GM21825 (cell line): ENCODE data around the gene CSNK1D.
A peak's percentile ranks its signal among the peaks of the same experiment; 100 is the strongest.

Experiments
- ATAC-seq: cut with Tn5 transposase; IDR thresholded peaks from one replicate; pipeline ENCODE4 v1.9.1; 2021; ENCODE audit warnings: mild to moderate bottlenecking, moderate library complexity; ENCODE audit not compliant: unreplicated experiment

Gene CSNK1D

GRCh38 chr17:82296511-82297279, 23.2 kb upstream of the CSNK1D start:
- ATAC-seq, result no peak

GRCh38 chr17:82295472-82295814, 21.9 kb upstream of the CSNK1D start:
- ATAC-seq, result no peak

GRCh38 chr17:82294064-82294773, 20.7 kb upstream of the CSNK1D start:
- ATAC-seq, result no peak

GRCh38 chr17:82292251-82293154, 19.0 kb upstream of the CSNK1D start:
- peak; percentile 83 for ATAC-seq

- no peak for ATAC-seq
Observed at GRCh38 chr17:82291582-82292250, 18.2 kb upstream of the CSNK1D start.

GRCh38 chr17:82287868-82288801, 14.6 kb upstream of the CSNK1D start:
- ATAC-seq, result no peak

- no peak for ATAC-seq
Observed at GRCh38 chr17:82287013-82287867, 13.7 kb upstream of the CSNK1D start.

- ATAC-seq, result no peak
Observed at GRCh38 chr17:82285141-82285540, 11.6 kb upstream of the CSNK1D start.

- ATAC-seq, result no peak
Observed at GRCh38 chr17:82283208-82283749, 9.8 kb upstream of the CSNK1D start.

- ATAC-seq, result no peak
Observed at GRCh38 chr17:82282239-82283207, 9.0 kb upstream of the CSNK1D start.

GRCh38 chr17:82281502-82282238, 8.2 kb upstream of the CSNK1D start:
- no peak for ATAC-seq

- no peak for ATAC-seq
Observed at GRCh38 chr17:82281076-82281475, 7.6 kb upstream of the CSNK1D start.

- no peak for ATAC-seq
Observed at GRCh38 chr17:82280537-82280936, 7.0 kb upstream of the CSNK1D start.

- ATAC-seq, result no peak
Observed at GRCh38 chr17:82278786-82279391, 5.4 kb upstream of the CSNK1D start.

GRCh38 chr17:82278308-82278707, 4.8 kb upstream of the CSNK1D start:
- no peak for ATAC-seq

GRCh38 chr17:82277851-82278250, 4.4 kb upstream of the CSNK1D start:
- no peak for ATAC-seq
